NT2/D1 (cell line): ENCODE measurements around the gene AOAH.

Experiments
- SUZ12 ChIP-seq: IDR thresholded peaks from 2 replicates; pipeline ENCODE4 v1.6.1; 2011; ENCODE audit not compliant: insufficient read length, insufficient read depth; ENCODE audit errors: extremely low read depth
- YY1 ChIP-seq: IDR thresholded peaks from 2 replicates; pipeline ENCODE4 v1.6.1; 2011; ENCODE audit not compliant: insufficient read length, insufficient read depth
- ZNF274 ChIP-seq: IDR thresholded peaks from 2 replicates; pipeline ENCODE4 v1.6.1; 2011; ENCODE audit warnings: mild to moderate bottlenecking, low read depth, low read length

DNA sequence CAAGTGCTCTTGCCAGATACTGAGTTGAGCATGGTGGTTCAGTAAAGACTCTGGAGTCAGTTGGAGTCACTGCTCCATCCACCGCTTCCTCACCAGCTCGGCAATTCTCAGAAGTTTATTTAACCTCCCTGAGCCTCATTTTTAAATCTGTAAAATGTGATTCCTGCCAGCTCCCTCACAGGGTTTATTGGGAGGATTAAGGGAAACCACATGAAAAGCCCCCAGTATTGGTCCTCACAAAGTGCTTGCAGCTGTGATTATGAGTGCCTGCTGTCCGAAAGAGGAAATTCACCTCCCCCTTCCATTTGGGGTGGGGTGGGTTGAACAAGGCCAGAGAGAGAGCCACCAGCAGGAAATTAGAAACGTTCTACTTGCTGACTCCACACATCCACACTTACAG, 99.0 kb downstream of the AOAH start:
- TF ChIP-seq ZNF274: no peak
- no peak for TF ChIP-seq YY1
- no peak for TF ChIP-seq SUZ12
